Activated naive CD4-positive, alpha-beta T cell treated with anti-CD3 and anti-CD28 coated beads for 36 hours (primary cell): Measurements from ENCODE around the gene EXD2. TPM values are rescaled to one million over a fixed set of nuclear protein-coding genes. Genes with fewer than 3 reads are reported as not detected.
"Not testable (repeated sequence)": the region's sequence is repeated elsewhere in the genome, so short reads cannot be mapped to it uniquely, and the experiment has no call there.

ENCODE experiments used
- CTCF ChIA-PET: fragments of 350-600 bp; sonication (Branson Sonifier 250); formaldehyde crosslinking; loops from one replicate; lab custom pipeline; 2021; ENCODE audit warnings: antibody characterized with exemption; lab: Charles Lee
- DNase-seq: peaks from one replicate; pipeline ENCODE4 v3.0.0-alpha.2; 2020
- H3K27ac Mint-ChIP-seq: one replicate; pipeline ENCODE4 v1.8.0; 2021; ENCODE audit warnings: mild to moderate bottlenecking, mixed read lengths
- H3K27me3 Mint-ChIP-seq: one replicate; pipeline ENCODE4 v1.8.0; 2021; ENCODE audit warnings: low read depth, mixed read lengths
- H3K36me3 Mint-ChIP-seq: one replicate; pipeline ENCODE4 v1.8.0; 2021; ENCODE audit warnings: low read depth, mixed read lengths
- H3K4me1 Mint-ChIP-seq: one replicate; pipeline ENCODE4 v1.8.0; 2021; ENCODE audit warnings: low read depth, mixed read lengths
- H3K4me3 Mint-ChIP-seq: one replicate; pipeline ENCODE4 v1.8.0; 2021; ENCODE audit warnings: mild to moderate bottlenecking, moderate library complexity, mixed read lengths
- H3K9me3 Mint-ChIP-seq: one replicate; pipeline ENCODE4 v1.8.0; 2021; ENCODE audit warnings: mixed read lengths
- intact Hi-C: fragments of 100-400 bp; cut with micrococcal nuclease; formaldehyde crosslinking; loops from one replicate; pipeline ENCODE4 v1.15.1; 2023
- total RNA-seq, 2 experiments: library from RNA; stranded (reverse); gene quantifications; one replicate each; pipeline ENCODE4 v1.2.3, GENCODE V29; 2021

The EXD2 gene
- total RNA-seq, 2 experiments from 2014 or later = 11.8 to 12.7 TPM

DNA sequence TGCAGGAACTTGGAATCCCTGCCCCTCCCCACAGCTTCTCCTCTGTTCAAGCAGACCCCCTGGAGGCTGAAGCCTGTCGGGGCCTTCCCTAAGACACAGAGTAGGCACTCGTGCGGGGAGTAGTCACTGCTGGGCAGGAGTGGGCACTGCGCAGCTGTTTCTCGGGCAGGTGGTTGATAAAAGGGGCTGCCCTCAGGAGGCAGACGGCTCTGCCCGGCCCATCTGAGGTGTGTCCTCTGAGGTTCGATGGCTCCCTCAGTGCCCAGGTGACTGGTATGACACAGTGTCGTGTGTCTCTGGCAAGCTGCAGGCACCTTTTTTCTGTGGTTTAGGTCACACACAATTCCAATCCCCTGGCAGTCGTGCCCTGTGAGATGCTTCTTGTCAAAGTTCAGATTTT, 78.8 kb downstream of the EXD2 start:
- no peaks in the 10 kb centered on the region for H3K36me3 Mint-ChIP-seq
- intact Hi-C loops = no loop called here
- CTCF ChIA-PET = no interaction called here

DNA sequence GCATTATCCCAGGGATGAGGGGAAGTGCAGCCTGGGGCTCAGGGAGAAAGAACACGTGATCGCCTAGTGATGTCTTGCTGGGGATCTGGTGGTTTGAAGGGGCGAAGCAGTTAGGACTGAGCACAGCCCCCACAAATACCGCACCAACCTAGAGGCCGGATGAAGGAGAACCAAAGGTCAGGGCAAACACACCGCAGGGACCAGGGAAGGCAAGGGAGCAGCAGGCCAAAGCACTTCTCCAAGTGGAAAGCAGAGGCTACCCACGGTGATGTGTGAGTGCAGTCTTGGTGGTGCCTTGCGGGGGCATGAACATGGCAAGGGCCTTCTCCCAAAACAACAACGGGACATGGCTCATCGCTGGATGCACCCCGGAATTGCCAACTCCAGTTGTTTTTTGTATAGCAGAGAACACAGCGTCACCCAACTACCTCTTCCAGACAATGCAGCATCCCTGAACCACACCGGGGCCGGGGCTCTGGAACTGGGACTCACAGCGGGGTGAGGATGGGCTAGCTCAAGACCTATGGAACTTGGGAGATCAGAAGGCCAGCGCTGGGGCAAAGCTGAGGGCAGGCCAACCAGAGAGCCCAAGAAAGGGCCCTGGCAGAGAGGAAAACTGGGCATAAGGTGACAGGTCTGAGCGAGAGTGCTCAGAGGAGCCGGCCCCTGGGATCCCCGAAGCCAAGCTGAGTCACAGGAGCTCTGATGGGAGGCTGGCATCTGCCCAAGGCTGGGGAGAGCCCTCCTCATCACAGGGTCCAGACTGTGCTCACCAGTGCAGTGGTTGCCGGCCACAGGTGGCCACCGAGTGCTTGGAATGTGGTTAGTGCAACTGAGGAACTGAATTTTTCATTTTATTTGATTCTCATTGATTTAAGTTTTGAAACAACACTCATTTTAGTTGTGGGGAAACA, 79.8 kb downstream of the EXD2 start:
- no peaks in the 10 kb centered on the region for H3K4me1 Mint-ChIP-seq
- no peaks in the 10 kb centered on the region for H3K9me3 Mint-ChIP-seq
- intact Hi-C loops = no loop called here
- H3K4me3 Mint-ChIP-seq = no peak overlapping the region
- no peaks in the 10 kb centered on the region for H3K27me3 Mint-ChIP-seq
- H3K27ac Mint-ChIP-seq = no peak overlapping the region
- DNase-seq = no peak
- H3K36me3 Mint-ChIP-seq = no peaks in the 10 kb centered on the region
- CTCF ChIA-PET = no interaction called here

More for the DNA sequence above, 78.8 kb downstream of the EXD2 start:
- Mint-ChIP-seq H3K27me3 (no peaks in the 10 kb centered on the region), H3K27ac (no peak overlapping the region), H3K4me1 (no peaks in the 10 kb centered on the region), H3K9me3 (no peaks in the 10 kb centered on the region), H3K4me3 (no peak overlapping the region)
- no peak for DNase-seq

DNA sequence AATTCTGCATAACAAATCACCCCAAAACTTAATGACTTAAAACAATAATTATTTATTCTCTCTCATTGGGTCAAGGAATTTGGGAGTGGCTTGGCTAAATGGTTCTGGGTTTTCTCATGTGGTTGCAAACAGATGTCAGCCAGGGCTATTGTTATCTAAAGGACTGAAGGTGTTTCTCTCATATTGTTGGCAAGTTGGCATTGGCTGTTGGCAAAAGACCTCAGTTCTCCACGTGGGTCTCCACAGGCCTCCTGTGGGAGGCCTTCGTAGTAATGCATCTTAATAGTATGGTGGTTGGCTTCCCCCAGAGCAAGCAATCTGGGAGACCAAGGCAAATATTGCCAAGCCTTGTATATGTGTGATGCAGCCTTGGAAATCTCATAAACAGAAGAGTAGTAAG, 83.0 kb downstream of the EXD2 start:
- intact Hi-C loops = no loop called here
- Mint-ChIP-seq H3K27ac (no peak overlapping the region), H3K27me3 (peaks cover 3% of the 10 kb centered on the region), H3K4me3 (no peak overlapping the region), H3K36me3 (no peaks in the 10 kb centered on the region), H3K4me1 (no peaks in the 10 kb centered on the region), H3K9me3 (no peaks in the 10 kb centered on the region)
- CTCF ChIA-PET = interaction anchor here (1.2 kb wide), 1 partner anchor 64 kb away, joined by 3 read pairs; no protein-coding TSS in a partner anchor
- DNase-seq = no peak

DNA sequence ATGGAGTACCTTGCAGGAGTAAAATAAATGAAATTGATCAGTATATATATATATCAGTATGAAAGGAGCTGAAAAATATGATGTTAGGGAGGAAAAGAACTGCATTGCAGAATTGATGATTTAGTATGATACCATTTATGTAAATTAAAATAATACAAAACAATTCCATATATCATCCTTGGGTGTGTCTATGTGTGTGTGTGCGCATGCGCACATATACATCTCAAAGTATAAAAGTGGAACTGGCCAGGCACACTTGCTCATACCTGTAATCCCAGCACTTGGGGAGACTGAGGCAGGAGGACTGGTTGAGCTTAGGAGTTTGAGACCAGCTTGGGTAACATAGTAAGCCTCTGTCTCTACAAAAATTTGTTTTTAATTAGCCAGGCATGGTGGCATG, 84.0 kb downstream of the EXD2 start:
- H3K4me3 Mint-ChIP-seq = no peak overlapping the region
- no peaks in the 10 kb centered on the region for H3K9me3 Mint-ChIP-seq
- H3K27ac Mint-ChIP-seq = no peak overlapping the region
- CTCF ChIA-PET = interaction anchor here (1.2 to 1.5 kb wide), 2 partner anchors 63 to 185 kb away, joined by 3 to 5 read pairs; no protein-coding TSS in a partner anchor
- intact Hi-C loops = no loop called here
- H3K27me3 Mint-ChIP-seq = peaks cover 3% of the 10 kb centered on the region
- no peaks in the 10 kb centered on the region for H3K4me1 Mint-ChIP-seq
- H3K36me3 Mint-ChIP-seq = no peaks in the 10 kb centered on the region
- no peak for DNase-seq

DNA sequence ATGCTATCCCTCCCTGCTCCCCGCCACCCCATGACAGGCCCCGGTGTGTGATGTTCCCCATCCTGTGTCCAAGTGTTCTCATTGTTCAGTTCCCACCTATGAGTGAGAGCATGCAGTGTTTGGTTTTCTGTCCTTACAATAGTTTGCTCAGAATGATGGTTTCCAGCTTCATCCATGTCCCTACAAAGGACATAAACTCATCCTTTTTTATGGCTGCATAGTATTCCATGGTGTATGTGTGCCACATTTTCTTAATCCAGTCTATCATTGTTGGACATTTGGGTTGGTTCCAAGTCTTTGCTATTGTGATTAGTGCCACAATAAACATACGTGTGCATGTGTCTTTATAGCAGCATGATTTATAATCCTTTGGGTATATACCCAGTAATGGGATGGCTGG, 86.1 kb downstream of the EXD2 start:
- CTCF ChIA-PET, H3K4me3 Mint-ChIP-seq, H3K9me3 Mint-ChIP-seq, H3K27ac Mint-ChIP-seq, H3K4me1 Mint-ChIP-seq, intact Hi-C loops, H3K27me3 Mint-ChIP-seq, H3K36me3 Mint-ChIP-seq, DNase-seq: not testable (repeated sequence)

DNA sequence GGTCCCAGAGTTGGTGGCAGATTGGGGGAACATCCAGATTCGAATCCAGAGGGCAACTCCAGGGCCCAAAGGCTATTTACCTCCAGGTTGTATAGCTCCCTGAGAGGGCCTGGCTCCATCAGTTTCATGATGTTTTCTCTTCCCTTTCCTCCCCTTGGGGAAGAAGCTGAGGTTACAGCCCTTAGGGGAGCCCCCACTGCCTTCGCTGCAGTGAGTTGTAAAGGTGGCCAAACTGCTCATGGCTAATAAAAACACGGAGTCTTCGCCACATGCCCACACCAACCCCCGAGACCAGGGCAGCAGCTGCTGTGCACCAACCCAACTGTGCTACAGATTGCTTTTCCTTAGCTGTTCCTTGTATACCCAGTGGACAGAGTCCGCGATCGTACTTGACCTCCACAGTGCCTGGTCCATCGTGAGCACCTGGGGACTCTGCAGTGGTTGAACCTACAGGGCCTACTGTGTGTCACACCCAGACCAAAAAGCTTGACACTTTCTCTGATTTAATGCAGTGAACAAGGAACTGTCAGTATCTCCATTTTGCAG, 89.5 kb downstream of the EXD2 start:
- Mint-ChIP-seq H3K4me1 (no peaks in the 10 kb centered on the region), H3K4me3 (no peak overlapping the region), H3K9me3 (no peaks in the 10 kb centered on the region), H3K27me3 (peaks cover 3% of the 10 kb centered on the region), H3K27ac (no peak overlapping the region), H3K36me3 (no peaks in the 10 kb centered on the region)
- no peak for DNase-seq
- intact Hi-C loops = no loop called here
- CTCF ChIA-PET = interaction anchor here (1.5 kb wide), 1 partner anchor 294 kb away, joined by 3 read pairs; the partner anchor contains the start of gene CCDC177

DNA sequence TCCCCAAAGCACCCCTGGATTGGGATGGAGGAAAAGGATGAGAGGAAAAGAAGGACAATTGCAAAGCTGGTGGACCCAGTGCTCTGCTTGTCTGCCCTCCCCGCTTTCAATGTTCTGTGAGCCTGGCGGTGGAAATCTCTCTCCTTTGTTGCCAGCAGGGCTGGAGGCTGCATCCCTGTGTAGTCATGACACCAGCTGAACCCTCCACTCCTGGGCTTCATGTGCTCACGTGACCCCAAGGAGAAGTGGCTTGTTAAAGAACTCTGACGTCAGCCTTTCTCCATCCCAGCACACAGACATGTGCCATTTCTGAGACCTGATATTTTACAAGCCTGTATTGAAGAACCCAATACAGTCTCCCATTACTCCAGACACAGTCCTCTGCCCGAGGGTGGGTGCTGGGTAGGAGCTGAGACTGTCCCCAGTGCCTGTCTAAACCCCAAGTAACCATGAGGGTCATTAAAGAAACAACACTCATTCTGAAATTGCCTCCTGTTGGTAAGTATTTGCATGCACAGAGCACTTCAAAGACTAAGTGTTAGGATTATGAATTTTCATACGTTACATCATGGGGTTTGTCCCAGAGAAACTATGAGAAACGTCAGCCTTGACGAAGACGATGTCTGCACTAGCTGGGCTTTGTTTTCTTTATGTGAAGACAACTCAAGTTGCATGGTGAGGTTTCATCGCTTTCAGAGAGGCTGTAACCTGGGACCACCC, 90.3 kb downstream of the EXD2 start:
- Mint-ChIP-seq H3K9me3 (no peaks in the 10 kb centered on the region), H3K4me3 (no peak overlapping the region), H3K27me3 (peaks cover 2% of the 10 kb centered on the region), H3K4me1 (no peaks in the 10 kb centered on the region), H3K27ac (no peak overlapping the region), H3K36me3 (no peaks in the 10 kb centered on the region)
- CTCF ChIA-PET = no interaction called here
- intact Hi-C loops = no loop called here
- DNase-seq = no peak

DNA sequence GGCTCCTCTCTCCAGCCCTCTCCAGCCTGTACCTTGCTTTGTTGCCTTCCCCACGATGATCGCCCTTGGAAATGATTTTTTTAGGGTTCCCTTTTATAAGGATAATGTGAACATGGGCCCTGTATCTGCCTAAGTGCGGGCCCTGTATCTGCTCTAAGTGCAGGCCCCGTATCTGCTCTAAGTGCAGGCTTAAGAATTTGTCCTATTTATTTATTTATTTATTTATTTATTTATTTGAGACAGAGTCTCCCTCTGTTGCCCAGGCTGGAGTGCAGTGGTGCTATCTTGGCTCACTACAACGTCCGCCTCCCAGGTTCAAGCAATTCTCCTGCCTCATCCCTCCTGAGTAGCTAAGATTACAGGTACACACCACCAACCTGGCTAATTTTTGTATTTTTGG, 91.2 kb downstream of the EXD2 start:
- Mint-ChIP-seq H3K4me3 (no peak overlapping the region), H3K27me3 (no peaks in the 10 kb centered on the region), H3K9me3 (no peaks in the 10 kb centered on the region), H3K36me3 (no peaks in the 10 kb centered on the region), H3K27ac (no peak overlapping the region), H3K4me1 (no peaks in the 10 kb centered on the region)
- CTCF ChIA-PET = no interaction called here
- no peak for DNase-seq
- intact Hi-C loops = no loop called here

DNA sequence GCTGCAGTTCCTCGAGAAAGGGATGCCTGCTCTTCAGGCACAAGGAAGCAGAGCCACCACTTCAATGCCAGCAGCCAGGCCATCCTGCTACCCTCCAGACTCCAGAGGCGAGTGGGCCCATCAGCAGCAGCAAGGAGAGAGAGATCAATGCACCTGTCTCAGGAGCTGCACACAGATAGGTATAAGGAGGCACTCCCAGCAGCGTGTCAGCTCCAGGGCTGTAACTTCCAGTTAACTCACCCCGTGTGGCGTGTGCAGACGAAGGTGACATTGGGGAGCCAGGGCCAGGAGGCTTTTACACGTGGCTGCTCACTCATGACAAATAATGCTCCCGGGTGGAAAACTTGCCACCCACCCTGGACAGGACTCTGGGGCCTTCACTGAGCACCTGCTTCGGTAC, 92.9 kb downstream of the EXD2 start:
- no peak overlapping the region for H3K27ac Mint-ChIP-seq
- intact Hi-C loops = no loop called here
- no peaks in the 10 kb centered on the region for H3K4me1 Mint-ChIP-seq
- no peaks in the 10 kb centered on the region for H3K27me3 Mint-ChIP-seq
- H3K36me3 Mint-ChIP-seq = no peaks in the 10 kb centered on the region
- H3K9me3 Mint-ChIP-seq = no peaks in the 10 kb centered on the region
- DNase-seq = no peak
- H3K4me3 Mint-ChIP-seq = no peak overlapping the region
- CTCF ChIA-PET = no interaction called here

DNA sequence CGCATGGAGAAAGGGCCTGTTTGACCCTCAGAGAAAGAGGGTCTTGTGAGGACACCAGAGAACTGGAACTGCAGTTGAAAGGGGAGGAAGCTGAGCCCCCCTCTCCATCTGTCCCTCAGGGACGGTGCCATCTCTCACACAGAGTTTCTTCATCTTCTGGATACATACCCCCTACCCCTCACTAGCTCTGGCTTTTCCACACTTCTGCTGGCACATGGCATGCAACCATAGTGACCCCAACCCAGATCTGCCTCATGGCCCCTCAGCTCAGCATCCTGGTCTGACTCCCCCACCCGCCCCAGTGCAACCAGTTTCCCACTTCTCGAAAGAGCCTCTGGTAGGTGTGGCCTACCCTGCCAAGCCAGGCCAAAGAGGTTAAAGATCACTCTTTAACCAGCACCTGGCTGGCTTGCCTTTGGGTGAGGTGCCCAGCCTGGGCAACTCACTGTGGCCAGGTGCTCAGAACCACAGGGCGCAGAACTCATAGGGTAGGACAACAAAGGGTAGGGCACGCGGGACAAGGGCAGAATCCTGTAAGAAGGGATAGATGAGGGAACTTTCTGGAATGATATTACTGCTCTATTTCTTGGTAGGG, 94.5 kb downstream of the EXD2 start:
- Mint-ChIP-seq H3K9me3 (no peaks in the 10 kb centered on the region), H3K4me1 (no peaks in the 10 kb centered on the region), H3K36me3 (no peaks in the 10 kb centered on the region), H3K27ac (no peak overlapping the region), H3K4me3 (no peak overlapping the region), H3K27me3 (no peaks in the 10 kb centered on the region)
- DNase-seq = no peak
- intact Hi-C loops = no loop called here
- CTCF ChIA-PET = no interaction called here

DNA sequence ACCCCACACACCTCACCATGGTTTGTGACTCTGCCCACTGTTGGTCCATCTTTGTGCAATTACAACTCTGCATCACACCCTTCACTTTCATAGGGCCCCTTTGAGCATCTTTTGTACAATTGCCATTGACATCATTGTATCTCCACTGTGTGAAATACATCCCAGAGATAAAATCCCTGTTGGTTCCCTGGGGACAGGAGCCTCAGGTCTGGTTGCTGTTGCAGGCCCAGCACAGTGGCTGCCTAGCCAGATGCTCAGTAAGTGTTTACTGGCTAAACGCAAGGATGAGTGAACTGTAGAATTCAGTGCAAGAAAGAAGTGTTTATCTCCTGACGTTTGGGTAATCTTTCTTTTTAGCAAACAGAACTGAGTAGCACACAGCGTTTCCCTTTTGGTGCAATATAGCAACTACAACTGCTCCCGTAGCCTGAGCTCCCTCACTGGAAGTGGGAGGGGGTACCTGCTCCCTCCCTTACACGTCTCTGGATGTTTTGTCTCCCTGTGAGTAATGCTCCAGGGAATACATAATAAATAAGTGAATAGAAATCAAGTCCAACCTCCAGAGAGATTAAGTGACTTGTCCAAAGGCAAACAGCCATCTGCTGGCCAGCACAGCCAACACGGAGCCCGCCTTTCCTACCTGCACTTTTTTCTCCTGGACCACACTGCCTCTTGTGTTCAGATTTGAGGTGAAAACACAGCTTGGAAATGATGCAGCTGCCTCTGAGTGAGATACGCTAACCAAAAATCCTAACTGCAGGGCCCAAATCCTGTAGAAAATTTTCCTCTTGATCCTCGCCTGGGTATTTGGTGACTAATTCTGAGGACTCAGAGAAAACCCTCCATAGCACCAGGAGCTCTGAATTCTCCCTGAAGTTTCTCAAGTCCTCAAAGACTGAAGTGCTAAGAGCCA, 96.1 kb downstream of the EXD2 start:
- H3K4me1 Mint-ChIP-seq = no peaks in the 10 kb centered on the region
- H3K36me3 Mint-ChIP-seq = no peaks in the 10 kb centered on the region
- DNase-seq = no peak
- no peak overlapping the region for H3K27ac Mint-ChIP-seq
- H3K9me3 Mint-ChIP-seq = no peaks in the 10 kb centered on the region
- no peak overlapping the region for H3K4me3 Mint-ChIP-seq
- H3K27me3 Mint-ChIP-seq = no peaks in the 10 kb centered on the region
- intact Hi-C loops = no loop called here
- CTCF ChIA-PET = no interaction called here
